WTC11 (cell line): ENCODE data around the gene ADGRA1. TPM values are rescaled to one million over a fixed set of nuclear protein-coding genes. Genes with fewer than 3 reads are reported as not detected.
"Not testable (repeated sequence)": the region's sequence is repeated elsewhere in the genome, so short reads cannot be mapped to it uniquely, and the experiment has no call there.

Experiments
- ATAC-seq: fragments of 200-7000 bp; cut with Tn5 transposase; 2 replicates; pipeline ENCODE4 v1.10.0; 2021; ENCODE audit warnings: mild to moderate bottlenecking, moderate library complexity
- CTCF ChIA-PET: fragments of 300-600 bp; sonication (Branson Sonifier 250); formaldehyde crosslinking; loops from one replicate; lab custom pipeline; 2021; ENCODE audit warnings: antibody characterized with exemption; lab: Charles Lee
- POLR2A ChIA-PET: fragments of 350-600 bp; sonication (Branson Sonifier 250); formaldehyde crosslinking; loops from one replicate; lab custom pipeline; 2021; ENCODE audit warnings: antibody characterized with exemption; lab: Charles Lee
- DNase-seq: peaks from one replicate; pipeline ENCODE4 v3.0.0; 2021; ENCODE audit warnings: low spot score
- H3K27ac Mint-ChIP-seq: 2 replicates; pipeline ENCODE4 v1.8.0; 2021; ENCODE audit warnings: mixed read lengths
- H3K27me3 Mint-ChIP-seq: 2 replicates; pipeline ENCODE4 v1.8.0; 2021; ENCODE audit warnings: low read depth, mild to moderate bottlenecking, moderate library complexity, mixed read lengths
- H3K36me3 Mint-ChIP-seq: 2 replicates; pipeline ENCODE4 v1.8.0; 2021; ENCODE audit warnings: mixed read lengths
- H3K4me1 Mint-ChIP-seq: 2 replicates; pipeline ENCODE4 v1.8.0; 2022; ENCODE audit warnings: mixed read lengths
- H3K4me3 Mint-ChIP-seq: 2 replicates; pipeline ENCODE4 v1.8.0; 2021; ENCODE audit warnings: mild to moderate bottlenecking, moderate library complexity, mixed read lengths
- H3K9me3 Mint-ChIP-seq: 2 replicates; pipeline ENCODE4 v1.8.0; 2021; ENCODE audit warnings: mixed read lengths
- ATF3 ChIP-seq: sonication (generic); formaldehyde crosslinking; conservative IDR thresholded peaks from 2 replicates; pipeline ENCODE4 v1.8.1; 2022; ENCODE audit warnings: mild to moderate bottlenecking, missing genetic modification reagents
- CREB1 ChIP-seq: sonication (generic); formaldehyde crosslinking; IDR thresholded peaks from 2 replicates; pipeline ENCODE4 v1.8.0; 2023; ENCODE audit warnings: mild to moderate bottlenecking, missing genetic modification reagents
- FOXP1 ChIP-seq: sonication (generic); formaldehyde crosslinking; IDR thresholded peaks from 2 replicates; pipeline ENCODE4 v1.8.0; 2022; ENCODE audit warnings: missing genetic modification reagents, mild to moderate bottlenecking, moderate library complexity, borderline replicate concordance
- HMGXB4 ChIP-seq: sonication (generic); formaldehyde crosslinking; IDR thresholded peaks from 2 replicates; pipeline ENCODE4 v1.8.1; 2023; ENCODE audit warnings: mild to moderate bottlenecking, moderate library complexity, missing genetic modification reagents
- NFE2L1 ChIP-seq: sonication (generic); formaldehyde crosslinking; IDR thresholded peaks from 2 replicates; pipeline ENCODE4 v1.8.1; 2023; ENCODE audit warnings: missing genetic modification reagents
- TP53 ChIP-seq: sonication (generic); formaldehyde crosslinking; IDR thresholded peaks from 2 replicates; pipeline ENCODE4 v1.8.1; 2023; ENCODE audit warnings: mild to moderate bottlenecking, missing genetic modification reagents
- ZBTB21 ChIP-seq: sonication (generic); formaldehyde crosslinking; IDR thresholded peaks from 2 replicates; pipeline ENCODE4 v1.8.1; 2023; ENCODE audit warnings: mild to moderate bottlenecking, missing genetic modification reagents, borderline replicate concordance
- ZNF416 ChIP-seq: fragments of 250-450 bp; sonication (Bioruptor Pico); IDR thresholded peaks from 2 replicates; pipeline ENCODE4 v1.9.0; 2021; ENCODE audit warnings: mild to moderate bottlenecking, inconsistent platforms
- ZNF532 ChIP-seq: fragments of 250-450 bp; sonication (Bioruptor Pico); IDR thresholded peaks from 2 replicates; pipeline ENCODE4 v1.9.0; 2021; ENCODE audit warnings: mild to moderate bottlenecking, borderline replicate concordance
- ZNF671 ChIP-seq: fragments of 250-450 bp; sonication (Bioruptor Pico); IDR thresholded peaks from 2 replicates; pipeline ENCODE4 v1.8.0; 2021; ENCODE audit warnings: mild to moderate bottlenecking
- total RNA-seq: library from RNA; stranded (reverse); gene quantifications from 3 replicates; pipeline ENCODE4 v1.2.3, GENCODE V29; 2021
- TF ChIP-seq, protein P1 (sequence below): sonication (generic); formaldehyde crosslinking; IDR thresholded peaks from 2 replicates; pipeline ENCODE4 v1.8.0; 2022; ENCODE audit warnings: missing genetic modification reagents
- TF ChIP-seq, protein P2 (sequence below): sonication (generic); formaldehyde crosslinking; conservative IDR thresholded peaks from 2 replicates; pipeline ENCODE4 v1.8.1; 2023; ENCODE audit warnings: mild to moderate bottlenecking, low read depth, missing genetic modification reagents, moderate library complexity
- TF ChIP-seq, protein P3 (sequence below): fragments of 200-600 bp; IDR thresholded peaks from 2 replicates; pipeline ENCODE4 v1.8.0; 2022; ENCODE audit warnings: antibody characterized with exemption

ADGRA1 gene
- total RNA-seq, 1 experiment from 2014 or later: 0.20 TPM

GRCh38 chr10:133174689-133175263 lies 87.1 kb downstream of the ADGRA1 start:
- Mint-ChIP-seq H3K9me3 (peaks cover 43% of the 10 kb centered on the region), H3K36me3 (peaks cover 30% of the 10 kb centered on the region), H3K4me1 (no peaks in the 10 kb centered on the region), H3K4me3 (no peak overlapping the region)
- DNase-seq (no peak), ATAC-seq (no peak)
- CTCF ChIA-PET: no interaction called here
- TF ChIP-seq ZNF416 (CRISPR knock-in tag) (no peak), ZNF532 (CRISPR knock-in tag) (no peak), ZNF671 (no peak), TP53 (CRISPR knock-in tag) (no peak), FOXP1 (no peak), CREB1 (CRISPR knock-in tag) (no peak), HMGXB4 (CRISPR knock-in tag) (no peak), NFE2L1 (no peak), ATF3 (CRISPR knock-in tag) (no peak), ZBTB21 (no peak)
- TF ChIP-seq, protein P1, sequence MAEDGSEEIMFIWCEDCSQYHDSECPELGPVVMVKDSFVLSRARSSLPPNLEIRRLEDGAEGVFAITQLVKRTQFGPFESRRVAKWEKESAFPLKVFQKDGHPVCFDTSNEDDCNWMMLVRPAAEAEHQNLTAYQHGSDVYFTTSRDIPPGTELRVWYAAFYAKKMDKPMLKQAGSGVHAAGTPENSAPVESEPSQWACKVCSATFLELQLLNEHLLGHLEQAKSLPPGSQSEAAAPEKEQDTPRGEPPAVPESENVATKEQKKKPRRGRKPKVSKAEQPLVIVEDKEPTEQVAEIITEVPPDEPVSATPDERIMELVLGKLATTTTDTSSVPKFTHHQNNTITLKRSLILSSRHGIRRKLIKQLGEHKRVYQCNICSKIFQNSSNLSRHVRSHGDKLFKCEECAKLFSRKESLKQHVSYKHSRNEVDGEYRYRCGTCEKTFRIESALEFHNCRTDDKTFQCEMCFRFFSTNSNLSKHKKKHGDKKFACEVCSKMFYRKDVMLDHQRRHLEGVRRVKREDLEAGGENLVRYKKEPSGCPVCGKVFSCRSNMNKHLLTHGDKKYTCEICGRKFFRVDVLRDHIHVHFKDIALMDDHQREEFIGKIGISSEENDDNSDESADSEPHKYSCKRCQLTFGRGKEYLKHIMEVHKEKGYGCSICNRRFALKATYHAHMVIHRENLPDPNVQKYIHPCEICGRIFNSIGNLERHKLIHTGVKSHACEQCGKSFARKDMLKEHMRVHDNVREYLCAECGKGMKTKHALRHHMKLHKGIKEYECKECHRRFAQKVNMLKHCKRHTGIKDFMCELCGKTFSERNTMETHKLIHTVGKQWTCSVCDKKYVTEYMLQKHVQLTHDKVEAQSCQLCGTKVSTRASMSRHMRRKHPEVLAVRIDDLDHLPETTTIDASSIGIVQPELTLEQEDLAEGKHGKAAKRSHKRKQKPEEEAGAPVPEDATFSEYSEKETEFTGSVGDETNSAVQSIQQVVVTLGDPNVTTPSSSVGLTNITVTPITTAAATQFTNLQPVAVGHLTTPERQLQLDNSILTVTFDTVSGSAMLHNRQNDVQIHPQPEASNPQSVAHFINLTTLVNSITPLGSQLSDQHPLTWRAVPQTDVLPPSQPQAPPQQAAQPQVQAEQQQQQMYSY (CRISPR knock-in tag): no peak
- TF ChIP-seq, protein P2, sequence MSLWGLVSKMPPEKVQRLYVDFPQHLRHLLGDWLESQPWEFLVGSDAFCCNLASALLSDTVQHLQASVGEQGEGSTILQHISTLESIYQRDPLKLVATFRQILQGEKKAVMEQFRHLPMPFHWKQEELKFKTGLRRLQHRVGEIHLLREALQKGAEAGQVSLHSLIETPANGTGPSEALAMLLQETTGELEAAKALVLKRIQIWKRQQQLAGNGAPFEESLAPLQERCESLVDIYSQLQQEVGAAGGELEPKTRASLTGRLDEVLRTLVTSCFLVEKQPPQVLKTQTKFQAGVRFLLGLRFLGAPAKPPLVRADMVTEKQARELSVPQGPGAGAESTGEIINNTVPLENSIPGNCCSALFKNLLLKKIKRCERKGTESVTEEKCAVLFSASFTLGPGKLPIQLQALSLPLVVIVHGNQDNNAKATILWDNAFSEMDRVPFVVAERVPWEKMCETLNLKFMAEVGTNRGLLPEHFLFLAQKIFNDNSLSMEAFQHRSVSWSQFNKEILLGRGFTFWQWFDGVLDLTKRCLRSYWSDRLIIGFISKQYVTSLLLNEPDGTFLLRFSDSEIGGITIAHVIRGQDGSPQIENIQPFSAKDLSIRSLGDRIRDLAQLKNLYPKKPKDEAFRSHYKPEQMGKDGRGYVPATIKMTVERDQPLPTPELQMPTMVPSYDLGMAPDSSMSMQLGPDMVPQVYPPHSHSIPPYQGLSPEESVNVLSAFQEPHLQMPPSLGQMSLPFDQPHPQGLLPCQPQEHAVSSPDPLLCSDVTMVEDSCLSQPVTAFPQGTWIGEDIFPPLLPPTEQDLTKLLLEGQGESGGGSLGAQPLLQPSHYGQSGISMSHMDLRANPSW (CRISPR knock-in tag): no peak
- TF ChIP-seq, protein P3, sequence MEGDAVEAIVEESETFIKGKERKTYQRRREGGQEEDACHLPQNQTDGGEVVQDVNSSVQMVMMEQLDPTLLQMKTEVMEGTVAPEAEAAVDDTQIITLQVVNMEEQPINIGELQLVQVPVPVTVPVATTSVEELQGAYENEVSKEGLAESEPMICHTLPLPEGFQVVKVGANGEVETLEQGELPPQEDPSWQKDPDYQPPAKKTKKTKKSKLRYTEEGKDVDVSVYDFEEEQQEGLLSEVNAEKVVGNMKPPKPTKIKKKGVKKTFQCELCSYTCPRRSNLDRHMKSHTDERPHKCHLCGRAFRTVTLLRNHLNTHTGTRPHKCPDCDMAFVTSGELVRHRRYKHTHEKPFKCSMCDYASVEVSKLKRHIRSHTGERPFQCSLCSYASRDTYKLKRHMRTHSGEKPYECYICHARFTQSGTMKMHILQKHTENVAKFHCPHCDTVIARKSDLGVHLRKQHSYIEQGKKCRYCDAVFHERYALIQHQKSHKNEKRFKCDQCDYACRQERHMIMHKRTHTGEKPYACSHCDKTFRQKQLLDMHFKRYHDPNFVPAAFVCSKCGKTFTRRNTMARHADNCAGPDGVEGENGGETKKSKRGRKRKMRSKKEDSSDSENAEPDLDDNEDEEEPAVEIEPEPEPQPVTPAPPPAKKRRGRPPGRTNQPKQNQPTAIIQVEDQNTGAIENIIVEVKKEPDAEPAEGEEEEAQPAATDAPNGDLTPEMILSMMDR: no peak
- TF ChIP-seq, all 79 proteins: peak for 0
- H3K27me3 Mint-ChIP-seq: no peaks in the 10 kb centered on the region; the same call in 1 of the 2 replicates
- H3K27ac Mint-ChIP-seq: no peak overlapping the region
- POLR2A ChIA-PET: no interaction called here

- ATAC-seq, H3K4me3 Mint-ChIP-seq, CTCF ChIA-PET, H3K27me3 Mint-ChIP-seq, H3K4me1 Mint-ChIP-seq, DNase-seq, H3K27ac Mint-ChIP-seq, POLR2A ChIA-PET: not testable (repeated sequence)
- Mint-ChIP-seq H3K9me3 (peaks cover 41% of the 10 kb centered on the region), H3K36me3 (peaks cover 27% of the 10 kb centered on the region)
These were observed 87.9 kb downstream of the ADGRA1 start for GRCh38 chr10:133175624-133176023.
